ENCODE results near the gene RRP36. TPM values are rescaled to one million over a fixed set of nuclear protein-coding genes. Genes with fewer than 3 reads are reported as not detected.
"Not testable (repeated sequence)": the region's sequence is repeated elsewhere in the genome, so short reads cannot be mapped to it uniquely, and the experiment has no call there.

The RRP36 gene
- total RNA-seq, 4 donors from 2014 or later, result 41.5 to 68.5 (median 56.7) TPM

DNA sequence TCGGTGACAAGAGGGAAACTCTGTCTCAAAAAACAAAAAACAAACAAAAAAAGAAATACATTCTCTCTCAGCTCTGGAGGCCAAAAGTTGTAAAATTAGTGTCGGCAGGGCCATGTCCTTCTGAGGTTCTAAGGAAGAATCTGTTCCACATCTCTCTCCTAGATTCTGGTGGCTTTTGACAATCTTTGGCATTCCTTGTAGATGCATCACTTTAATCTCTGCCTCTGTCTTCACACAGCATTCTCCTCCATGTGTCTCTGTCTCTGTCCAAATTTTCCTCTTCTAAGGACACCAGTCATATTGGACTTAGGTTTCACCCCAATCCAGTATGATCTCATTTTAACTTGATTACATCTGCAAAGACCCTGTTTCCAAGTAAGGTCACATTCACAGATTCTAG is 28.0 kb upstream of the RRP36 start:
- H3K4me1 ChIP-seq, result peaks cover under 1 to 3% of the 10 kb centered on the region in 2 donors
- no peaks in the 10 kb centered on the region for H3K27me3 ChIP-seq
- no peak for DNase-seq
- intact Hi-C loops (cut with DNase I), result no loop called here
- TF ChIP-seq CTCF (IDR thresholded peaks at IDR 0.05), result no peak
- no peak for TF ChIP-seq POLR2A (IDR thresholded peaks at IDR 0.05)
- H3K27ac ChIP-seq, result no peak overlapping the region
- no peak overlapping the region for H3K4me3 ChIP-seq (replicated peaks in 1 of 3)
- H3K36me3 ChIP-seq, result peaks cover 0 to 10% of the 10 kb centered on the region in 2 donors
- WGBS, 2 donors, result 92% methylated on average over 2 of the region's 2 CpGs
- H3K9me3 ChIP-seq, result no peaks in the 10 kb centered on the region

GRCh38 chr6:42996513-42996912 is 24.9 kb upstream of the RRP36 start:
- no peak for TF ChIP-seq POLR2A (IDR thresholded peaks at IDR 0.05)
- TF ChIP-seq CTCF (IDR thresholded peaks at IDR 0.05), result no peak
- H3K27me3 ChIP-seq, result no peaks in the 10 kb centered on the region
- intact Hi-C loops (cut with DNase I), result no loop called here

GRCh38 chr6:42998205-42998604 is 23.2 kb upstream of the RRP36 start:
- H3K27me3 ChIP-seq; H3K27ac ChIP-seq; H3K4me3 ChIP-seq (replicated peaks in 1 of 3); H3K36me3 ChIP-seq; intact Hi-C loops (cut with DNase I); H3K4me1 ChIP-seq; H3K9me3 ChIP-seq; DNase-seq: not testable (repeated sequence)
- 93 to 96% methylated on average over 7 to 9 of the region's 9 CpGs for WGBS, 2 donors

More at GRCh38 chr6:42996513-42996912, 24.9 kb upstream of the RRP36 start:
- no peaks in the 10 kb centered on the region for H3K36me3 ChIP-seq
- no peak overlapping the region for H3K27ac ChIP-seq
- no peaks in the 10 kb centered on the region for H3K4me1 ChIP-seq
- H3K4me3 ChIP-seq (replicated peaks in 1 of 3), result no peak overlapping the region
- DNase-seq, result no peak
- no peaks in the 10 kb centered on the region for H3K9me3 ChIP-seq

DNA sequence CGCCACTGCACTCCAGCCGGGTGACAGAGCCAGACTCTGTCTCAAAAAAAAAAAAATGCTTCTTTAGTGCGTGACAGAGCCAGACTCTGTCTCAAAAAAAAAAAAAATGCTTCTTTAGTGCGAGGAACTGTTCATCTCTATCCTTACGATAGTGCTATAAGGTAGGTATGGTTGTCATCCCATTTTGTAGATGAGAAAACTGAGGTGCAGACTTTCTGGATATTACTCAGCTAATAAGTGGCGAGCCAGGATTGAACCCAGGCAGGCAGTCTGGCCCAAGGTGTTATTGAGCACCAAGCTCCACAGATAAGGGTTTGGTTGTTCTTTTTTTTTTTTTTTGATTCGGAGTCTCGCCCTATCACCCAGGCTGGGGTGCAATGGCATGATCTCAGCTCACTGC is 19.6 kb upstream of the RRP36 start:
- Histone ChIP-seq H3K4me3 (replicated peaks in 1 of 3) (no peak overlapping the region), H3K36me3 (peaks cover under 1 to 5% of the 10 kb centered on the region in 2 donors), H3K4me1 (no peaks in the 10 kb centered on the region), H3K27me3 (no peaks in the 10 kb centered on the region), H3K9me3 (no peaks in the 10 kb centered on the region), H3K27ac (no peak overlapping the region)
- WGBS, 2 donors, result 95 to 99% methylated on average over 8 of the region's 8 CpGs
- no peak for DNase-seq
- TF ChIP-seq POLR2A (IDR thresholded peaks at IDR 0.05) (no peak), CTCF (IDR thresholded peaks at IDR 0.05) (no peak)
- intact Hi-C loops (cut with DNase I), result no loop called here

DNA sequence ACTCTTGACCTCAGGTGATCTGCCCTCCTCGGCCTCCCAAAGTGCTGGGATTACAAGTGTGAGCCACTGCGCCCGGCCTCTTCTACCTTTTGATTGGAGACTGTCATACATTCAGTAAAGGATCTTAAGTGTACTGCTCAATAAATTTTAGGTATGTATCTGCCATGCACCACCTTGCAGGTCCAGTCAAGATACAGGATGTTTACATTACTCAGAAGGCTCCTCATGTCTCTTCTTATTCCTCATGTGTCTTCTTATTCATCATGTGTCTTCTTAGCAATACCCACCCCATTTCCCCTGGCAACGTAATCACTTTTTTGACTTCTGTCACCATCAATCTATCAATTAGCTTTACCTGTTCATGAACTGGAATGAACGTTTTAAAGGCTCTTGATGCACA is 15.6 kb upstream of the RRP36 start:
- WGBS, 2 donors, result 90 to 93% methylated on average over 5 of the region's 5 CpGs
- intact Hi-C loops (cut with DNase I), result no loop called here
- H3K4me1 ChIP-seq, result no peaks in the 10 kb centered on the region
- H3K36me3 ChIP-seq, result peaks cover 26 to 32% of the 10 kb centered on the region in 2 donors
- DNase-seq, result no peak
- no peak for TF ChIP-seq POLR2A (IDR thresholded peaks at IDR 0.05)
- TF ChIP-seq CTCF (IDR thresholded peaks at IDR 0.05), result no peak
- no peak overlapping the region for H3K27ac ChIP-seq
- no peaks in the 10 kb centered on the region for H3K27me3 ChIP-seq
- H3K4me3 ChIP-seq (replicated peaks in 1 of 3), result no peak overlapping the region
- no peaks in the 10 kb centered on the region for H3K9me3 ChIP-seq

GRCh38 chr6:43006251-43006650 is 15.2 kb upstream of the RRP36 start:
- H3K27me3 ChIP-seq, result no peaks in the 10 kb centered on the region
- no peak for TF ChIP-seq POLR2A (IDR thresholded peaks at IDR 0.05)
- TF ChIP-seq CTCF (IDR thresholded peaks at IDR 0.05), result no peak
- 89 to 97% methylated on average over 7 to 11 of the region's 11 CpGs for whole genome bisulfite sequencing, 2 donors
- intact Hi-C loops (cut with DNase I), result no loop called here
- peaks cover 30 to 35% of the 10 kb centered on the region in 2 donors for H3K36me3 ChIP-seq
- H3K4me1 ChIP-seq, result no peaks in the 10 kb centered on the region
- H3K9me3 ChIP-seq, result no peaks in the 10 kb centered on the region
- no peak for DNase-seq
- no peak overlapping the region for H3K27ac ChIP-seq
- H3K4me3 ChIP-seq (replicated peaks in 1 of 3), result no peak overlapping the region

All from thyroid gland (tissue), 4 donors.